ENCODE results near the gene ABCG2. TPM values are rescaled to one million over a fixed set of nuclear protein-coding genes. Genes with fewer than 3 reads are reported as not detected.
A peak's percentile ranks its signal among the peaks of the same experiment; 100 is the strongest.

The ABCG2 gene
- total RNA-seq, 2 experiments from 2014 or later, result 0.25 to 0.54 TPM

DNA sequence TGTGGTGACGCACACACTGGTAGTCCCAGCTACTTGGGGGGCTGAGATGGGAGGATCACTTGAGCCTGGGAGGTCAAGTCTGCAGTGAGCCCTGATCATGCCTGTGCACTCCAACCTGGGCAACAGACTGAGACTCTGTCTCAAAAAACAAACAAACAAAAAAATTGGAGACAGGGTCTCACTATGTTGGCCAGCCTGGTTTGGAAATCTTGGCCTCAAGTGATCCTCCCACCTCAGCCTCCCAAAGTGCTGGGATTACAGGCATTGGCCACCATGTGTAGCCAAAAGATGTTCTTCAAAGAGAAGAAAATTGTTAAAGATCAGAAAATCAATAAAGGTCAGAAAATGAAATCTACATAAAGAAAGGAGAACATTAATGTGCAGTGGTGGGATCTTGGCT is 41.7 kb upstream of the ABCG2 start:
- Mint-ChIP-seq H3K4me3 (no peak overlapping the region), H3K27me3 (no peaks in the 10 kb centered on the region), H3K9me3 (no peaks in the 10 kb centered on the region), H3K36me3 (ENCODE audit: low read depth) (no peaks in the 10 kb centered on the region), H3K27ac (no peak overlapping the region), H3K4me1 (ENCODE audit: low read depth) (no peaks in the 10 kb centered on the region)
- CTCF ChIA-PET, result no interaction called here
- TF ChIP-seq, protein P1, sequence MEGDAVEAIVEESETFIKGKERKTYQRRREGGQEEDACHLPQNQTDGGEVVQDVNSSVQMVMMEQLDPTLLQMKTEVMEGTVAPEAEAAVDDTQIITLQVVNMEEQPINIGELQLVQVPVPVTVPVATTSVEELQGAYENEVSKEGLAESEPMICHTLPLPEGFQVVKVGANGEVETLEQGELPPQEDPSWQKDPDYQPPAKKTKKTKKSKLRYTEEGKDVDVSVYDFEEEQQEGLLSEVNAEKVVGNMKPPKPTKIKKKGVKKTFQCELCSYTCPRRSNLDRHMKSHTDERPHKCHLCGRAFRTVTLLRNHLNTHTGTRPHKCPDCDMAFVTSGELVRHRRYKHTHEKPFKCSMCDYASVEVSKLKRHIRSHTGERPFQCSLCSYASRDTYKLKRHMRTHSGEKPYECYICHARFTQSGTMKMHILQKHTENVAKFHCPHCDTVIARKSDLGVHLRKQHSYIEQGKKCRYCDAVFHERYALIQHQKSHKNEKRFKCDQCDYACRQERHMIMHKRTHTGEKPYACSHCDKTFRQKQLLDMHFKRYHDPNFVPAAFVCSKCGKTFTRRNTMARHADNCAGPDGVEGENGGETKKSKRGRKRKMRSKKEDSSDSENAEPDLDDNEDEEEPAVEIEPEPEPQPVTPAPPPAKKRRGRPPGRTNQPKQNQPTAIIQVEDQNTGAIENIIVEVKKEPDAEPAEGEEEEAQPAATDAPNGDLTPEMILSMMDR (IDR thresholded peaks at IDR 0.05), result no peak
- intact Hi-C loops (cut with micrococcal nuclease), result no loop called here
- no peak for ATAC-seq
- POLR2A ChIA-PET, result no interaction called here
- DNase-seq, result no peak

DNA sequence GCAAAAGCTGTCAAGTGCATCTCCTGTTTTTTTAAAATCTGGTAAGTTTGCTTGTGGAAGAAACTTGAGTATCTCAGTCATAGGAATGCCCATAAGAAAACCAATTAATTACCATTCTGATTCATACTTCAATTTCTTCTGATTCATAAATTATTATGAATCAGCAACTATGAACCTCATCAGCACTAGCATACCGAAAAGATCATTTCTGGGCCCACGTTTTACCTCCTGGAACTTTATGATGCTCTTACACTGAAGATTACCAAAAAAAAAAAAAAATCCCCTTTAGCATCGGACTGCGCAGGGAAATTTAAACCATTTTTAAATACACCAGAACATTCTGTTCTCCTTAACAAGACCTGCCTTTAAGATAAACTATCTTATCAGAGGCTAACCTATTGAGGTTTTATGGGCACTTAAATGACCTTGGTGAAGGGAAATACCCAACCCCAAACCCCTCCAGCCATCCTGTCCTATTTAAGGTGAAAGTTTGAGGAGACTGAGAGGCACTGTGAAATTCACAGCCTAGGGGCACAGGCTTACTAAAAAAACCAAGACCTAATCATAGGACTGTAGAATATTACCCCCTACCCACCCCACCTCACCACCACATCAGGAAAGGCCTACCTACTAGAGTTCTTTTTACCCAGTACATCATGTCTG is 38.2 kb upstream of the ABCG2 start:
- intact Hi-C loops (cut with micrococcal nuclease), result no loop called here
- H3K9me3 Mint-ChIP-seq, result no peaks in the 10 kb centered on the region
- H3K27ac Mint-ChIP-seq, result no peak overlapping the region
- H3K4me3 Mint-ChIP-seq, result no peak overlapping the region
- no peaks in the 10 kb centered on the region for H3K4me1 Mint-ChIP-seq (ENCODE audit: low read depth)
- no peaks in the 10 kb centered on the region for H3K36me3 Mint-ChIP-seq (ENCODE audit: low read depth)
- TF ChIP-seq, protein P1 (IDR thresholded peaks at IDR 0.05), result no peak
- peak; percentile 39 for ATAC-seq
- ChIA-PET CTCF (interaction anchor here (1.1 to 2.4 kb wide), 3 partner anchors 15 to 347 kb away, joined by 3 to 20 read pairs (median 7); no protein-coding TSS in a partner anchor), POLR2A (no interaction called here)
- H3K27me3 Mint-ChIP-seq, result no peaks in the 10 kb centered on the region
- DNase-seq, result no peak

DNA sequence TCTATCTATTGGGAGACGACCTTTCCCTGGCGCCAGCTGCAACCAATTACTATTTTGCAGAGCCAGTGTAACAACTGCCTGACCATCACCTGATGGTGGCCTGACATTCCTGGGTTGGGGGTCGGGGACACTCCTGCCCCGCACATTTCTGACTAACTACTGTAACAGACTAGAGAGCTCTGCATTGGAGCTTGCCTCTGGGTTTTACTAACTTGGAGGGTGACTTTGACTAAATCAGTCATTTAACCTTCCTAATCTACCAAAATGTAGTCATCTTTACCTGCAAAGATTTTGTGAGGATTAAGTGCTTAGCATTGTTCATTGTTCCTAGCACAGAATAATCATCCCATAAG is 37.5 kb upstream of the ABCG2 start:
- Mint-ChIP-seq H3K27ac (no peak overlapping the region), H3K27me3 (no peaks in the 10 kb centered on the region), H3K9me3 (no peaks in the 10 kb centered on the region), H3K4me3 (no peak overlapping the region), H3K36me3 (ENCODE audit: low read depth) (no peaks in the 10 kb centered on the region), H3K4me1 (ENCODE audit: low read depth) (no peaks in the 10 kb centered on the region)
- CTCF ChIA-PET, result interaction anchor here (1.2 kb wide), 1 partner anchor 16 kb away, joined by 7 read pairs; no protein-coding TSS in a partner anchor
- intact Hi-C loops (cut with micrococcal nuclease), result no loop called here
- ATAC-seq, result no peak
- POLR2A ChIA-PET, result no interaction called here
- TF ChIP-seq, protein P1 (IDR thresholded peaks at IDR 0.05), result no peak
- DNase-seq, result no peak

DNA sequence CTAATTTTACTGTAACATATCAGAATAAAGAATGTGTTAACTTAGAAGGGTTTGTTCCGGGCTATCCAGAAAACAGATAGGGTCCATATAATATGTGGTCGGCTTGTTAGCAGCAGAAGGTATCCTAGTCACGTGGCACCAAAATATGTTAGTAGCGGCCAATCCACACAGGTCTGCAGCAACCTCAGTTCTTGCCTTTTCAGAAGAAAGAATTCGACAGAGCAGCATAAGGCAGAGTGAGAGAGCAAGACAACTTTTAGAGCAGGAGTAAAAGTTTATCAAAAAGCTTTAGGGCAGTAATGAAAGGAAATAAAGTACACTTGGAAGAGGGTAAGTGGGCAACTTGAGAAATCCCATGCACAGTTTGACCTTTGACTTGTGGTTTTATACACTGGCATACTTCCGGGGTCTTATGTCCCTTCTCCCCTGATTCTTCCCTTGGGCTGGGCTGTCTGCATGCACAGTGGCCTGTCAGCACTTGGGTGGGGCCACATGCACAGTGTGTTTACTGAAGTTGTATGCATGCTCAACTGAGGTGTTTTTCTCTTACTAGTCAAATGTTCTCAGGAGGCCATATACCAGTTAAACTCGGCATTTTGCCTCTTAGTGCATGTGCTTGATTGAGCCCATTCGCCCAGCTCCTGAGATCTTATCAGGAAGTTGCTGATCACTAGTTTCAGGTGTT is 37.0 kb upstream of the ABCG2 start:
- no peak overlapping the region for H3K27ac Mint-ChIP-seq
- no peaks in the 10 kb centered on the region for H3K4me1 Mint-ChIP-seq (ENCODE audit: low read depth)
- H3K27me3 Mint-ChIP-seq, result no peaks in the 10 kb centered on the region
- TF ChIP-seq, protein P1 (IDR thresholded peaks at IDR 0.05), result no peak
- no peaks in the 10 kb centered on the region for H3K36me3 Mint-ChIP-seq (ENCODE audit: low read depth)
- no peak for ATAC-seq
- no peaks in the 10 kb centered on the region for H3K9me3 Mint-ChIP-seq
- DNase-seq, result no peak
- ChIA-PET POLR2A (no interaction called here), CTCF (interaction anchor here (1.2 kb wide), 2 partner anchors 16 kb away, joined by 5 to 7 read pairs; no protein-coding TSS in a partner anchor)
- H3K4me3 Mint-ChIP-seq, result no peak overlapping the region
- intact Hi-C loops (cut with micrococcal nuclease), result no loop called here

DNA sequence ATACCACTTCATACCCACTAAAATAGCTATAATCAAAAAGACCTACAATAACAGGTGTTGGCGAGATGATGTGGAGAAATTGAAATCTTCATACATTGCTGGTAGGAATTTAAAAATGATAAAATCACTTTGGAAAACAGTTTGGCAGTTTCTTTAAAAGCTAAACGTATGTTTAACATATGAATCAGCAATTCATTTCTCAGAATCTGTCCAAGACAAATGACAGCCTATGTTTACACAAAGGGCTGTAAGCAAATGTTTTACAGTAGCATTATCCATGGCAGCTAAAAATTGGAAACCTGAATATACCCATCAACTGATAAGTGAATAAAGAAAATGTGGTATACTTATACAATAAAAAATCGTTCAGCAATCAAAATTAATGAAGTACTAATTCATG is 33.0 kb upstream of the ABCG2 start:
- Mint-ChIP-seq H3K4me3 (no peak overlapping the region), H3K36me3 (ENCODE audit: low read depth) (no peaks in the 10 kb centered on the region), H3K4me1 (ENCODE audit: low read depth) (no peaks in the 10 kb centered on the region), H3K9me3 (no peaks in the 10 kb centered on the region), H3K27ac (no peak overlapping the region), H3K27me3 (no peaks in the 10 kb centered on the region)
- ATAC-seq (no peak), DNase-seq (no peak)
- POLR2A ChIA-PET, result no interaction called here
- TF ChIP-seq, protein P1 (IDR thresholded peaks at IDR 0.05), result no peak
- intact Hi-C loops (cut with micrococcal nuclease), result no loop called here
- CTCF ChIA-PET, result interaction anchor here (0.9 to 1.1 kb wide), 3 partner anchors 19 to 217 kb away, joined by 3 to 6 read pairs (median 3); no protein-coding TSS in a partner anchor
